ENCODE measurements around the gene GALNT18. TPM values are rescaled to one million over a fixed set of nuclear protein-coding genes. Genes with fewer than 3 reads are reported as not detected.

GALNT18 gene
- total and polyA plus RNA-seq, 2 donors: 21.6 to 33.2 TPM

GRCh38 chr11:11618973-11619435, 2.8 kb downstream of the GALNT18 start:
- Histone ChIP-seq H3K27ac (ENCODE audit: low read depth) (no peak overlapping the region), H3K4me1 (ENCODE audit: insufficient read depth) (peaks cover 2% of the 10 kb centered on the region), H3K4me3 (ENCODE audit: low read depth, low read length) (no peak overlapping the region), H3K36me3 (ENCODE audit: insufficient read depth) (no peaks in the 10 kb centered on the region)
- no peak for DNase-seq (ENCODE audit: extremely low spot score)
- WGBS: 60% methylated on average over 4 of the region's 4 CpGs

GRCh38 chr11:11615086-11615485, 6.7 kb downstream of the GALNT18 start:
- Histone ChIP-seq H3K4me1 (ENCODE audit: insufficient read depth) (no peaks in the 10 kb centered on the region), H3K36me3 (ENCODE audit: insufficient read depth) (no peaks in the 10 kb centered on the region), H3K4me3 (ENCODE audit: low read depth, low read length) (no peak overlapping the region), H3K27ac (ENCODE audit: low read depth) (no peak overlapping the region)
- WGBS: 63% methylated on average over 4 of the region's 4 CpGs
- DNase-seq (ENCODE audit: extremely low spot score): no peak

- no peak for DNase-seq (ENCODE audit: extremely low spot score)
- Histone ChIP-seq H3K4me1 (ENCODE audit: insufficient read depth) (peaks cover 2% of the 10 kb centered on the region), H3K4me3 (ENCODE audit: low read depth, low read length) (no peak overlapping the region), H3K36me3 (ENCODE audit: insufficient read depth) (no peaks in the 10 kb centered on the region), H3K27ac (ENCODE audit: low read depth) (no peak overlapping the region)
- 96% methylated on average over 4 of the region's 4 CpGs for WGBS
These were observed 9.4 kb downstream of the GALNT18 start for GRCh38 chr11:11612439-11612838.

DNA sequence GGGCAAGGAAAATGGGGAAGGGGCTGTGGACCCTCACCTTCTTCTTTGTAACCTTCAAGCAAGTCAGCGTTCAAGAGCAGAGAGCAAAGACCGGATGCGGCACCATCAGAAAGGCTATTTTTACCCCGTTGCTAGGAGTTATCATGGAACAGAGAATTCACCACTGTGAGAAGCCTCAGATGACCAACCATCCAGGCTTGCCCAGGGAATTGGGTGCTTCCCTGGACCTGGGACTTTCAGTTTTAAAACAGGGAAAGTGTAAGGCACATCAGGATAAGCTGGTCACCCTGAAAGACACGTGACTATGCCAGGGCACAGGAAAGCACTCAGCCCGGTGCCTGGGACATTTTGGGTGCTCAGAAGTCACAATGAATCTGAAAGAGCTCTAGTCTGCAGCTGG, 10.4 kb downstream of the GALNT18 start:
- Histone ChIP-seq H3K4me3 (ENCODE audit: low read depth, low read length) (no peak overlapping the region), H3K27ac (ENCODE audit: low read depth) (no peak overlapping the region), H3K4me1 (ENCODE audit: insufficient read depth) (peaks cover 2% of the 10 kb centered on the region), H3K36me3 (ENCODE audit: insufficient read depth) (no peaks in the 10 kb centered on the region)
- 75% methylated on average over 6 of the region's 6 CpGs for WGBS
- DNase-seq (ENCODE audit: extremely low spot score): no peak

GRCh38 chr11:11608783-11609232, 13.0 kb downstream of the GALNT18 start:
- H3K4me1 ChIP-seq (ENCODE audit: insufficient read depth): peaks cover 2% of the 10 kb centered on the region
- 64% methylated on average over 2 of the region's 2 CpGs for WGBS
- H3K4me3 ChIP-seq (ENCODE audit: low read depth, low read length): no peak overlapping the region
- H3K36me3 ChIP-seq (ENCODE audit: insufficient read depth): no peaks in the 10 kb centered on the region
- DNase-seq (ENCODE audit: extremely low spot score): no peak
- H3K27ac ChIP-seq (ENCODE audit: low read depth): no peak overlapping the region

DNA sequence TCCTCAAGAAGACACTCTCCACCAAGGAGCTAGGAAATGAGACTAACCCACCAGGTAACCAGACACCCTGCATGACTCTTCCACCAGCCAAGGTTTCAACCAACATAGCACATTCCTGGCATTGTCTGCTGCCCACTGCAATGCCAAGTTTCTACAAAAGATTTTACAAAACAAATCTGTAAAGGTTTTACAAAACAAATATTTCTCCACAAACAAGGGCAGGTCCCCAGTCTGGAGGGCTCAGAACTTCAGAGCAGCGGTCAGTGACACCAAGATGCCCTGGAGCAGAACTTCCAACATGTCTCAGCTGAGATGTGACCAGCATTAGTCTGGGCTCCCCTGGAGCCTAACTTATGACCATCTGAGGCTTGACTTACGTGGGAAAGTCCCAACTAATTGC, 14.0 kb downstream of the GALNT18 start:
- 92% methylated on average over 2 of the region's 2 CpGs for WGBS
- no peak for DNase-seq (ENCODE audit: extremely low spot score)
- Histone ChIP-seq H3K4me3 (ENCODE audit: low read depth, low read length) (no peak overlapping the region), H3K36me3 (ENCODE audit: insufficient read depth) (no peaks in the 10 kb centered on the region), H3K27ac (ENCODE audit: low read depth) (no peak overlapping the region), H3K4me1 (ENCODE audit: insufficient read depth) (peaks cover 2% of the 10 kb centered on the region)

DNA sequence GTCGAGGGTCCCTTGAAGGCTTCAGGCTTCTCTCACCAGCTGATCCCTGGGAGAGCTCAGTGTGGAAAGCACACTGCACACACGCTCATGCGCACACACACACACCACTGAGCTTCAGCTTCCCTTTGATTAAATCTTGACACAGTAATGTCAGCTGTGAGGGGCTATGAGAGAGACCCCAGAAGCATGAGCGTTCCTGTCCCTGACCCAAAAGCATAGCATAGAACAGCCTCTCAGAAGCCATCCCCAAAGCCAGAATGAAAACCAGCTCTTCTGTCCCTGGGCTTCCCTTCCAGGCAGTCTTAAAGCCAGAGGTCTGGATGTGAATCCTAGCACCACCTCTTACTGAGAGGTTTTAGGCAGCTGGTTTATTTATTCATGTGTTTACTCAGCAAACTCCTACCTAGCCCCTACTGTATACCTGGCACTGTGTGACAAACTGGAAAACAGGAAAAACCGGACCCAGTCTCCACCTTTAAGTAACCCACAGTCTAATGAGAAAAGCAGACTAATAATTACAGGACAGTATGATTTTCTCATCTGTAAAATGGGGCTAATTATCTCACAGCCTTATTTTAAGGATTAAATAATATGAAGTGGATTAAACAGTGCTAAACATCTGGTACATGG, 15.9 kb downstream of the GALNT18 start:
- WGBS: 89% methylated on average over 5 of the region's 5 CpGs
- H3K27ac ChIP-seq (ENCODE audit: low read depth): no peak overlapping the region
- H3K4me1 ChIP-seq (ENCODE audit: insufficient read depth): peaks cover 2% of the 10 kb centered on the region
- no peak for DNase-seq (ENCODE audit: extremely low spot score)
- no peaks in the 10 kb centered on the region for H3K36me3 ChIP-seq (ENCODE audit: insufficient read depth)
- no peak overlapping the region for H3K4me3 ChIP-seq (ENCODE audit: low read depth, low read length)

- no peaks in the 10 kb centered on the region for H3K36me3 ChIP-seq (ENCODE audit: insufficient read depth)
- peaks cover 2% of the 10 kb centered on the region for H3K4me1 ChIP-seq (ENCODE audit: insufficient read depth)
- H3K4me3 ChIP-seq (ENCODE audit: low read depth, low read length): no peak overlapping the region
- H3K27ac ChIP-seq (ENCODE audit: low read depth): no peak overlapping the region
- WGBS: 86% methylated on average over 6 of the region's 6 CpGs
- DNase-seq (ENCODE audit: extremely low spot score): no peak
These were observed 16.6 kb downstream of the GALNT18 start for GRCh38 chr11:11605181-11605580.

DNA sequence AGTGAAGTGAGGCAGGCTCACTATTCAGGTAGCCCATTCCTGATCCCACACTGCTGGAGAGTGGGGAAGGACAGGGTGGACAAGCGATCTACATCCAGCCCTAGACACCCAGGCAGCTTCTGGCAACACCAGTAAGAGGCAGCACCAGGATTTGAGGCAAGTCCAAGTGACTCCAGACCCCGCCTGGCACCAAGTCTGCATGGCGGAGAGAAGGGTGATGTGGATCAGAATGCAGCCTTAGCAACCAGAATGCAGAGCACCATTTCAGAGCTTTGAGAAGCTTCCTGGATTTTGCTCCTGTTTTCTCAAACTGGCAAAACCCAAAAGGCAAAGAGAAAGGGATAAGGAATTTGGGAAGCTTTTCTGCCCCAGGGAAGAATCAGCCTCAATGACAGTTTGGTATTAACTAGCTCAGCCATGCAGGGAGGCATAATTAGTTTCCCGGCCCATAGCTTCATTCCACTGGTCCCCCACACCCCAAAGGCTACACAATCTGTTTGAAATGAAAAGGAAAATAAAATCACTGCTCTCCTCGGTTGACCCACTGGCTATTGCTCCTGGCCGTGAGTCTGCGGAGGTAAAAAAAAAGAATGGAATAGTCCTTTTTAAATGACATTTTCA, 17.3 kb downstream of the GALNT18 start:
- no peak for DNase-seq (ENCODE audit: extremely low spot score)
- H3K4me1 ChIP-seq (ENCODE audit: insufficient read depth): peaks cover 2% of the 10 kb centered on the region
- H3K4me3 ChIP-seq (ENCODE audit: low read depth, low read length): no peak overlapping the region
- no peak overlapping the region for H3K27ac ChIP-seq (ENCODE audit: low read depth)
- no peaks in the 10 kb centered on the region for H3K36me3 ChIP-seq (ENCODE audit: insufficient read depth)
- 91% methylated on average over 7 of the region's 7 CpGs for WGBS

DNA sequence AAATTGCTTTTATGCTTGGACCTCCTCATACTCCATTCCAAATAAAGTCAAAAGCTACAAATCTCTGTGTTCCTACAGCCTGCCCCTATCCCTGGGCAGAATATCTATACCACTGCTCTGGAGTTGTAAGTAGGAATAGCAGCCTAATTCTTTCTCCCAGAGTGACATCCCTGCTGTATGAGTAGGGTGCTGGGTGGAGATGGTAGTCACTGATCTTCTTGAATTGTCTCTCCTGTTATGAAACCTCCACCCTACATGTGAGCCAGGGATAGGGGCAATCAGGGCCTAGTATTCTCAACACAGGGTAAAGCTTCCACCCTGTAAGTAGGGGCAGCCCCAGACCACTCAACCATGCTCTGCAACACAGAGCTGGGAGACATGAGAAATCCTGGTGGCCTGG, 19.8 kb downstream of the GALNT18 start:
- no peak overlapping the region for H3K27ac ChIP-seq (ENCODE audit: low read depth)
- DNase-seq (ENCODE audit: extremely low spot score): no peak
- H3K36me3 ChIP-seq (ENCODE audit: insufficient read depth): no peaks in the 10 kb centered on the region
- no peak overlapping the region for H3K4me3 ChIP-seq (ENCODE audit: low read depth, low read length)
- H3K4me1 ChIP-seq (ENCODE audit: insufficient read depth): no peaks in the 10 kb centered on the region

GRCh38 chr11:11600288-11600687, 21.5 kb downstream of the GALNT18 start:
- no peaks in the 10 kb centered on the region for H3K4me1 ChIP-seq (ENCODE audit: insufficient read depth)
- no peaks in the 10 kb centered on the region for H3K36me3 ChIP-seq (ENCODE audit: insufficient read depth)
- no peak overlapping the region for H3K27ac ChIP-seq (ENCODE audit: low read depth)
- no peak for DNase-seq (ENCODE audit: extremely low spot score)
- no peak overlapping the region for H3K4me3 ChIP-seq (ENCODE audit: low read depth, low read length)

GRCh38 chr11:11598243-11598642, 23.6 kb downstream of the GALNT18 start:
- Histone ChIP-seq H3K27ac (ENCODE audit: low read depth) (no peak overlapping the region), H3K36me3 (ENCODE audit: insufficient read depth) (no peaks in the 10 kb centered on the region), H3K4me3 (ENCODE audit: low read depth, low read length) (no peak overlapping the region), H3K4me1 (ENCODE audit: insufficient read depth) (no peaks in the 10 kb centered on the region)
- no peak for DNase-seq (ENCODE audit: extremely low spot score)
- 92% methylated on average over 1 of the region's 1 CpG for WGBS

DNA sequence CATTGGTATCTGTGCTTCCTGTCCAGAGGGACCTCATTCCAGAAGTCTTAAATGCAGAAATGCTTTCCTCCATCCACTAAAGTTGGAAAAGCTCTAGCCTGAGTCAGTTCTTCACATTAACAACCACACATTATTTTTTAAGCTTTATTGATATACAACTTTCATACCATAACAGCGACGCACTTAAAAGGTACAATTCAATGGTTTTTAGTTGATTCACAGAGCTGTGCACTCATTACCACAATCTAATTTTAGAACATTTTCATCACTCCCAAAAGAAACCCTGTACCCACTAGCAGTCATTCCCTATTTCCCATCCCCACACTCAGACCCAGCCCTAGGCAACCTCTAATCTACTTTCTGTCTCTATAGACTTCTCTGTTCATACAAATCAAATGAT, 27.6 kb downstream of the GALNT18 start:
- no peaks in the 10 kb centered on the region for H3K4me1 ChIP-seq (ENCODE audit: insufficient read depth)
- no peak overlapping the region for H3K4me3 ChIP-seq (ENCODE audit: low read depth, low read length)
- no peak for DNase-seq (ENCODE audit: extremely low spot score)
- no peaks in the 10 kb centered on the region for H3K36me3 ChIP-seq (ENCODE audit: insufficient read depth)
- over 99% methylated on average over 2 of the region's 2 CpGs for WGBS
- H3K27ac ChIP-seq (ENCODE audit: low read depth): no peak overlapping the region

- WGBS: 84% methylated on average over 8 of the region's 8 CpGs
- no peak for DNase-seq (ENCODE audit: extremely low spot score)
- Histone ChIP-seq H3K4me1 (ENCODE audit: insufficient read depth) (no peaks in the 10 kb centered on the region), H3K36me3 (ENCODE audit: insufficient read depth) (no peaks in the 10 kb centered on the region), H3K27ac (ENCODE audit: low read depth) (no peak overlapping the region), H3K4me3 (ENCODE audit: low read depth, low read length) (no peak overlapping the region)
These were observed 29.6 kb downstream of the GALNT18 start for GRCh38 chr11:11592146-11592684.

All from urinary bladder (tissue), 4 donors.